HG02798 (cell line): ENCODE data around the gene NT5C1A.

ENCODE experiments used
- ATAC-seq: cut with Tn5 transposase; IDR thresholded peaks from one replicate; pipeline ENCODE4 v1.9.1; 2021; ENCODE audit warnings: mild to moderate bottlenecking; ENCODE audit not compliant: unreplicated experiment, poor library complexity

NT5C1A gene

DNA sequence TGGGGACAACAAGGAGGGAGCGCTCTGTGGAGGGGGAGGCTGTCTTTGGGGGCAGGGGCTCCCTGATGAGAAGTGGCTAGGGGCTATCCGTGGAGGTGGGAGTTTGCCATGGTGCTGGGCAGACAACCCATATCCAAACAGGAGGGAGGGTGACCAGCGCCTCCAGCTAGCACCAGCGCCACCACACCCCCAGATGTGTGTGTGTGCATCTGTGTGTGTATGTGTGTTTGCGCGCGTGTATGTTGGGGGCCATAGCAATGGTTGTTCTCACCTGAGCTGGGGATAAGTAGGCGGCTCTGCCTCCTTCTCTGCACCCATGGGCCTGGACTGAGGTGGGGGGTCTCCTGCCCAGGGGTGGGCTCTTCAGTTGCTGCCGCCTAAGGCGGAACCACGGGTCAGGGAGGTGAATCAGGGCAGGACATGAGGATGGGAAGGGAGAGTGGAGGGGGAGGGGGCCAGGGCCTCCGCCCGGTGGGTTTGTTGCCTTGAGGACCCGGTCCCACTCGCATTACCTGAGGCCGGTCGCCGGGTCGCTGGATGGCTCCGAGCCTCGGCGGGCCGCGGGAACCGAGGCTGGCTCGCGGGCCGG is 19.0 kb upstream of the NT5C1A start:
- no peak for ATAC-seq

DNA sequence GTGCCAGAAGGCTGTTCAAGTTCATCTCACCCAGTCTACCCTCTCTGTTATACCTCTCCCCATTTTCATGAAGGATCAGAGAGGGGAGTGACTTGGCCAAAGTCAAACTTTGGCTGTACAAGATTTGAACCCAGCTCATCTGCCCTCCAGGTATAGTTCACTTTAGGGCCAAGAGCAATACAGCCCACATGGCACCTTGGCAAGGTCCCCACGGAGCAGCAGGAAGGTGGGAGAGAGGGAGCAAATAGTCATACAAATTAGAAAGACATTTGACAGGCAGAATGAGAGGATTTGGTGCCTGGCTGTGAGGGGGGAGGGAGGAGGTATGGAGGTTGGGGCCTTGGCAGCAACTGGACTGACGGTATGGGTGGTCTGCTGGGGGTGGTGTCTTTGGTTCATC is 18.3 kb upstream of the NT5C1A start:
- ATAC-seq, result no peak

DNA sequence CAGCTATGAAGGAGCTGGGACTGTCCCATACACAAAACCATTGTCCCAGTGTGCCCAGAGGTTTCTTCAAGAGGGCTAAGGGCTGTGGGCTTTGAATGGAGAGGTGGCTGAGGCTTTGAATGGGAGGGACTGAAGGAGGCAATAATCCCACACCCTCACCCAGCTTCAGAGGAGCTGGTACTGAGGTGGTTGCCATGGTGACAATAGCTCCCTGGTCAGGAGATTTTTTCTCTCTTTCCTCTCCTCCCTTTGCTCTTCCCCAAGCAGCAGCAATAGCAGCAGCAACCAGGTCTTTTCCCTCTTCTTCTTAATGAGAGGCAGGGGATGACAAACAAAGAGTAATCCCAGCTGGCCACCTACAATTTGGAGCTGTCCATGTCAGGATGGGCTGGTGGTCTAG is 17.7 kb upstream of the NT5C1A start:
- no peak for ATAC-seq

DNA sequence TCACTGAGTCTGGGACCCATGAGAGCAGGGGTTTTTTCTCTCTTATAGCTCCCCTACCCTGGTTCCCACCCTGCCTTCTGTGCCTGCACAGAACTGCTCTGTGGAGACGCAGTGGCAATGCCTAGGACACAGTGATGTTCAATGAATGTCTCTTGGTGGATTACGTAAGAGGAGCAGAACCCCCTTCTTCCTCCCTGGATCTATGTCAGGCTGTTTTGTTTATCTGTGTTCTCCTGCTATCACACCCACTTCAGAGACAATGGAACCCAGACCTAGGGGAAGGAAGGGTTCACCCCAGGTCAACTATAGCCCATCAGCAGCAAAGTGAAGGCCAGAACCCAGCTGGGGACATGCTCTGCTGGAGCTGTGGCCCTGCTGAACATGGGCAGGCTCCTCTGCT is 17.3 kb upstream of the NT5C1A start:
- ATAC-seq, result no peak

DNA sequence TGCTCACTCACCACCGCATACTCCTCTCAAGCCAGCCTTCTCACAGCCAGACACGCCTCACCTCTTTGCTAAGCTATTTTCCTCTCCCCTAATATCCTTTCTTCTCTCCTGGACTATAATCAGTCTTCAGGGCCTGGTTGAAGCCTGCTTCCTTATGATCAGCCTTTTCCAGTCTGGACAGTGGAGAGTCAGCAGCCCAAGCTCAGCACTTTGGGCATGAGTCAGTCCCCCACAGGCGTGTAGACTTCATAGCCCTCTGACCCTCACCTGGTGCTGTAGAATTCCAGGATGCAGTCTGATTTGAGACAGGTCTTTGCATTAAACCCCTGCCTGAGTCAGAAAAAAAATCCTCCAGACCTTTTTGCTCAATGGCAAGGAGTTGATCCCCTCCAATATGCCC is 16.8 kb upstream of the NT5C1A start:
- ATAC-seq, result no peak

DNA sequence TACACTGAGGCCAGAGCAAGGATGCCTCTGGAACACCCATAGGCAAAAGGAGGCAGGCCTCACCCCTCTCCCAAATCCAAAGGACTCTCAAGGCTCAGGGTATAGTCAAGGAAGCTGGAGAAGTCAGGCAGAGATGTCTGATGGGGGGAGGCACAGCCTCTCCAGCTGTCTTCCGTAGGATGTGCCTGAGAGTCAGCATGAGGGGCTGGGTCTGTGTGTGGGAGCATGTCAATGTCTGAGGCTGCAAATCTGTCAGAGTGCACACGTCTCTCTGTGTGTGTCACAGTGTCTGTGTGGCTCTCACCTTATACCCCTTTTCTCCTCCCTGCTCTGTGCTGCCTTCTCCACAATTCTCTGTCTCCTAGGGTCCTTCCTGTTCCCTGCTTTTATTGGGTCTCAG is 15.3 kb upstream of the NT5C1A start:
- ATAC-seq, result no peak

DNA sequence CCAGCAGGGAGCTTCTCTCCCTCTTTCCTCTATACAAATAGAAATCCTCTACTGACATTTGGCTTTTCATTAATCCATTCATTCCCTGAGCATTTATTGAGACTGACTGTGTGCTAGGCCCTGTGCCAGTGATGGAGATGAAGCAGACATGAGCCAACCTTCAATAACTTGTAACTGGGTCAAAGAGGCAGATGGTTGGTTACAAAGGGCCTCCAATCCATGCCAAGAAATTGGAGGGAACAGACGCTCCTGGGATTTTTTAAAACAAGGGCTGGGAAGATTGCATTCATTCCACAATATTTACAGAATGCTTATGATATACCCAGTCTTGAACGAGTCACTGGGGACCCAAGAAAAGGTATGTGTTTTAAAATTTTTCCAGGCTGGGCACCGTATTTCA is 13.2 kb upstream of the NT5C1A start:
- ATAC-seq, result no peak

DNA sequence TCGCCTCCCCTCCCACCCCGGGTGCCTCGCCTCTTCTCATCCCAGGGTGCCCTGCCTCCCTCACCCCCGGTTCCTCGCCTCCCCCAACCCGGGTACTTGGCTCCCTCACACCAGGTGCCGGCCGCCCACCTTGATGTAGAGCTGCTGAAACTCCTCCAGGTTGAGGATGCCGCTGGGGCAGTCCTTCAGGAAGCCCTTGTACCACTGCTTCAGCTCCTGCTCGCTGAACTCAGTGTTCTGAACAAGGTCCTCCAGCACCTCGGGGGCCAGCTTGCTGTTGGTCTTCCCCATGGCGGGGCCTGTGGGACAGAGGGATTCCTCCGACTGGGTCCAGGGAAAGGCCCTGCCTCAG is 12.4 kb upstream of the NT5C1A start:
- ATAC-seq, result no peak

DNA sequence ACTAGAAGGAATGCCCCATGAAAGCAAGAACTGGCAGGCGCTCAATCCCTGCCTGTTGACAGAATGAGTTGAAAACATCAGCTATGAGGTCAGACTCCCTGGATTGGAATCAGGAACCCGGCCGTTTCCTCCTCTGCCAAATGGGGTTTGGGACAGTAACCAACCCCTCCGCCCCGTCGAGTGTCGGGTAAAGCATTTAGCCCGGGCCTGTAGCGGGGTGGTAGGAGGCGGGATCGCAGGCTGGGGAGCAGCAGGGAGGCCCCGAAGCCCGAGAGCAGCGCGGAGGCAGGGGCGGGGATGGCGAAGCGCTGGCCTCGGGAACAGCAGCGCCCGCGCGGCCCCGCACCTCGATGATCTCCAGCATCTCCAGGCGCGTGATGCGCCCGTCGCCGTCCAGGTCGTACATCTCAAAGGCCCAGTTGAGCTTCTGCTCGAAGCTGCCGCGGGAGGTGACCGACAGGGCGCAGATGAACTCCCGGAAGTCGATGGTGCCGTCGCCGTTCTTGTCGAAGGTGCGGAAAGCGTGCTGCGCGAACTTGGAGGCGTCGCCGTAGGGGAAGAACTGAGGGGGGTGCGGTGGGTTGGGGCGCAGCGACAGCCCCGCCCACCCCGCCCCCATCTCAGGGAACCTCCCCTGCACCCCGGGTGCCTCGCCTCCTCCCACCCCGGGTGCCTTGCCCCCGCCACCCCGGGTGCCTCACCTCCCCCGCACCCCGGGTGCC is 11.8 kb upstream of the NT5C1A start:
- ATAC-seq, result no peak

DNA sequence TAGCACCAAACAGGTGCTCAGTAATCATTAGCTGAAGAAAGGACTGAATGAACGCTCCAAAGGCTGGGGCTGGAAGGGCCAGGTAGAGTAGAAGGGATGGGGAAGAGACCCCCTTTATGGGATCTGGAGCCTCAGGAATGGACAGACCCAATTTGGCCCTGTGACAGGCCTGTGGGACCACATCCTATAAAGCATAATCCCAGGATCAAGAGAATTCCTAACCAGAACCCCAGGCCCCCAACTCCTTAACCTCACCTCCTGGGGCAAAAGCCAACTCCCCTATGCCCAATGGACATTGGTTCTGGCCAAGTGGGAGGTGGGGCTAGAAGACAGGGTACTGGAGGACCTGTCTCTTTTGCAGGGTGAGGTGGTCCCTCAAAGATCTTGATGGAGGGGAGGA is 10.1 kb upstream of the NT5C1A start:
- no peak for ATAC-seq

DNA sequence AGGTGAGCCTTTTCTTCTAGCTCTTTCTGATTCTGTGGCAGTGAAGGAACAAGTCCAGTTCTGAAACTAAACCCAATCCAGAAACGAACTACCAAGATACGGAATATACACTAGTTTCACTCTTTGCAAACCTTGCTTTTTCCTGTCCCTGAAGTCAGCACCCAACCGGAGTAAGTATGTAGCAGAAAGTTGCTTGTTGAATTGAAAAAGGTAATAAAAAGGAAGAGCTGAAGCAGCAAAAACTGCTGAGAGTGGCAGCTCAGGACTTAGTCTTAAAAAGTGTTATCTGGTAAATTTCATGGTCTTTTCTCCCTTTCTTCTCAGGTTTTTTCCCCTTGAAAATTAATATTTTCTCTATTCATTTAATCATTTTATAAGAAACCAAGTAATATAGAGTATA is 9.4 kb upstream of the NT5C1A start:
- no peak for ATAC-seq

DNA sequence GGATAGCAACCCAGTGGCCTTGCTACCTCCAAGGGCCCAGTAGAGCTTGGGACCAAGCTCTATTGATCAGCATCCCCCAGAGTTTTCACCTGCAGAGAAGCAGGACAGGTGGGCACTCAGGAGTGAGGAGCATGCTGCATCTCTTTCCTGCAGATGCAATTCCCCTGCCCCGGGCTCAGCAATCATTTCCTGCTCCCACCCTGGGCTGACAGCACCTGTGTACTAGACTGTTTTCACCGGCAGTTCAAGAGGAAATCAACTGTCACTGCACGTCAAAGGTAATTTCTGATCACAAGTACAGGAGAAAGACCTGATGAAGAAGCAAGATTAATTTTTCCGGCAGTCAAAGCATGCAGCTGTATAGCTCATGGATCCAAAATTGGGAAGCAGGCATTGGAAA is 8.8 kb upstream of the NT5C1A start:
- ATAC-seq, result no peak

DNA sequence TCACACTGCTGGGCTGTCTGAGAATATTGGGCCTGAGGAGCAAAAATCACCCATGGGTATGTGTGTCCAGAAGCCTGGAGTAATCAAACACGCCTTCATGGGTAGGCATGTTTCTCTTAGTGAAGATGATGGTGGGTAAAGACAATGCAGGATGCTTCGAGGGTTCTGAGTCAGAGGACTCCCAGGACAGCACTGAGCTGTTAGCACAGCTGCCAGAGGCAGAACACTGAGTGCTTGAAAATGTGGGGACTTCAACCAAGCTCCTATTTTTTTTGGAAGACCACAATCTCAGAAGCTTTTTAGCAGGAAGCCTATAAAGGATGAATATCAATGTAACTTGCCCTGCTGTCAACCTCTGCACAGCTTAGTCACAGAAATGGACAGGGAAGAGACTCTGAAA is 7.9 kb upstream of the NT5C1A start:
- ATAC-seq, result no peak

DNA sequence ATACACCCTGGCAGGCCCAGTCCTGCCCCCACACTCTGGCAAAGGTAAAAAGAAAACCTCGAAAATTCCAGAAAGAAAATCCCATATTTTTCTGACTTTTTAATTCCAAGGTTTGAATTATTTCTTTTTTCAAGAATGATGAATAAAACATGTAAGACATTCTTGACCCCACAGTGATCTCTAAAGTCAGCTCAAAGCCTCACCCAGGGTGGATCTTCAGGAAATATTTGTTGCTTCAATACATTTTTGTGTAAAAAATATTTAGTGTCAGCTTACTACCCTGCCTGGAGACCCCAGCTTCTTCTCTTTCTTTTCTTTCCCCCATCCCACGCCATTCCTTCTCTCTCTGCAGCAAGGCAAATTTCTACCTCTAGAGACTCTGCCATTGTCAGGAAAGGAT is 7.0 kb upstream of the NT5C1A start:
- no peak for ATAC-seq

DNA sequence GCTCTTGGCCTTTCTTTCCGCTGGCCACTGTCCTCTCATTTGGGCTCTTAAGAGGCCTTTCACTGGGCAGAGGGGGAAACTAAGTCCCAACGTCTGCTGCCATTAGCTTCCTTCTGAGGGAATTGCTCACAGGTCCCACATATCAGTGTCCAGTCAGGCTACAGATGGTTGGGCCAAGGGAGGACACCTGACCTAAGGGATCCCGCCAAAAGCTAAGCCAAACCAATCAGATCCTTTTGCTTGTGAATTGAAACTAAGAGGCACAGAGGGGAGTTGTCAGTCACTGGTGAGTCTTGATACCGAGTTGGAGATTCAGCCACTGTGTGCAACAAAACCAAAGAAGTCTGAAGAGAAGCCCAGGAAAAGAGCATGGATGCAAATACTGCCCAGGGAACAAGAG is 5.7 kb upstream of the NT5C1A start:
- no peak for ATAC-seq

DNA sequence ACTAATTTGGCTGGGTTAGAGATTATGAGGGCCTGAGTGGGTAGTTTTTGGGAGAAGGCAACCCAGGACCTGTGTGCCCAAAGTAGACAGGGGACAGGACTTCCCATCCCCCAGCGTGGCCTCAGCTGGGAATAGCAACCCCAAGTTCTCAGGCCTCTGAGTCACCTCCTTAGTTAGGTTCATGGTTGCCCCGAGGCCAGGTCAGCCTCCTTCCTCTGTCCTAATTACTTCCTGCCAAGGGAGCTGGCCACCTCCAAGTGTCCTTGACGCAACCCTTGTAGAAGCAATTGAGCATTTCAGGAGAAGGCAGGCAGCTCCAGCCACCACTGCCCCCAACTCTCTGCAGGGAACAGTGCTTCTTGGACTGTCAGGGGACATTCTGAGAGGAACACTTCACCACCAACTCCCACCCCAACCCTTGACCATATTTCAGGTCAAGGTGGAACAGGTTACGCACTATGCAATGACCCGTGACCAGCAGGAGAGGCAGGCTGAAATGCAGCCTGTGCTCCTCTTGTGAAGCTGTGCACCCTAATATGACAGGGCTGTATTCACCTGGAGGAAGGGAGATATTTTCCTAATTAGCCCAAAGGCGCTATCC is 5.1 kb upstream of the NT5C1A start:
- ATAC-seq, result no peak

DNA sequence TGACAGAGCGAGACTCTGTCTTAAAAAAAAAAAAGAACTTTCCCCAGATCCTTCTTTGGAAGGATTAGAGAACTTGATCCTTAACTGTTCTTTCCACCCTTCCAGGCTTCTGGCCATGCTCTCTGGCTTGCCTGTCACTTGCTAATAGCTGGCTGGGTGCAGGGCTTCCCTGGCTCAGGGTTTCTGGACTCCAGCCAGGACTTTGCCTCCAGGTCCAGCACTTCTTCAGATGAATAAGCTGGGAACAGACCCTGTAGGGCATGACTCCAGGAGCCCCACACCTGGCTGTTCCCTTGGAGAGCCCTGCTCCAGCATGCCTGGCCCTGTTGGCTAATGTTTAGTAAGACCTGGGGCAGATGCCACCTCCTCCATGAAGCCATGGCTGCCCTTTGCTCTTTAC is 3.3 kb upstream of the NT5C1A start:
- ATAC-seq, result no peak

DNA sequence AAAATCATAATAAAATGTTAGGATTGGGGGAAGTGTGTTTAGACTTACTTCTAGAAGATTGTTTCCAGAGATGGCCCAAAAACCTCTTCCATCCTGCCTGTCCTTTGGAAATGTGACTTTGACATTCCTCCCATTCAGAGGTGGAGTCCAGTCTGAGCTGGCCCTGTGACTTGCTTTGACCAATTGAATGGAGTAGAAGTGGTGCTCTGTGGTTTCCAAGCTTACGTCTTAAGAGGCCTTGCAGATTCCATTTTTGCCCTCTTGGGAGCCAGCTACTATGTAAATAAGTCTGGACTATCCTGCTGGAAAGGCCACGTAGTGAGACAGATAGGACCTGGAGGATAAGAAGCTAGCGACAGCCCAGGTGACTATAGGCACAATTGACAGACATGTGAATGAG is 1.3 kb upstream of the NT5C1A start:
- ATAC-seq, result no peak

DNA sequence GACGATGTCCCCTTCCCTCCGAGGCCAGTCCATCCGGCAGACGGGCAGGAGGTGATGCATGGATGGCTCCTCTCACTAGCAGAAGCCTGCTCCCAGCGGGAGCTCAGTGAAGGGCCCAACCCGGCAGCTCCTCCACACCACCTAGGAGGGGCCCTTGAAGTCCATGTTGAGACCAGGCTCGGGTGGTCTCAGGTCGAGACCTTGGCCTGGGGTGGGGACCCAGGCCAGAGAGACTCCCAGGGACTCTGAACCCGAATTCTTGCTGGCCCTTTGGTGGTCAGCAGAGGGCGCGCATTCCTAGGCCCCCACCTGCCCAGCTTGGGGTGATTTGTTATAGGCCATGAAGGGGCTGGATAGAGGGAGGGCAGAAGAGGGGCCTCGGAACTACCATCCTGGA is 642 bp upstream of the NT5C1A start:
- ATAC-seq, result no peak

DNA sequence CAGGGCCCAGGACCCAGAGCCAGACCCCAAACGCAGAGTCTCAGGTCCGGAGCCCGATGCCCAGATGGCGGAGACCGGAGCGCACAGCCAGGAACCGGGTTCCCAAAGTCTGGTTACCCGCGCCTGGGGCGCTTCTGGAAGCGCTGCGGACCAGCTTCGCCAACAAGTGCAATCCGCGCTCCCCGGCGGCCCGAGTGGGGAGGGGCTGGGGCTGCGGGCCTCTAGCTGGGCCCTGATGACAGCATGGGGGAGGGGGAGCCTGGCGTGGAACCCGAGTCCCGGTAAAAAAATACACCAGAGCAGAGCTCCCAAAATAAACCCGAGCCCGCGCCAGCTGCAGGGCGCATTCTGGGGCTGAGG is 494 bp downstream of the NT5C1A start:
- ATAC-seq, result no peak

DNA sequence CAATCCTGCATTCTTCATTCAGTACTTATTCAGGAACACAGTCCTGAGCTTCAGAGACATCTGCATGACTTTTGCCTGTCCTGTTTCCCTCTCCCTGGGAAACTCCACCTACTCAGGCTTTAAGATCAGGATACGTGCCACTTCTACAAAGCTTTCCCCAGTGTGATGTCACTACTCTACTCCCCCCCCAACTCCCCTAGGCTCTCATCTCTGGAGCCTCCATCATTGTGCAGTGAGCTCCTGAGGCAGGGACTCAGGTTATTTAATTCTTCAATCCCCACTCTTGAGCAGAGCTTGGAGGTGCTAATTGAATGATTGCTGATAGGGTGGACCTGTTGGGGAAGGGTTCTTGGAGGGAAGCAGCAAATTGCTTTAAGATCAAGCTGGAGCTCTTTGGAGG is 1.2 kb downstream of the NT5C1A start:
- ATAC-seq, result no peak

DNA sequence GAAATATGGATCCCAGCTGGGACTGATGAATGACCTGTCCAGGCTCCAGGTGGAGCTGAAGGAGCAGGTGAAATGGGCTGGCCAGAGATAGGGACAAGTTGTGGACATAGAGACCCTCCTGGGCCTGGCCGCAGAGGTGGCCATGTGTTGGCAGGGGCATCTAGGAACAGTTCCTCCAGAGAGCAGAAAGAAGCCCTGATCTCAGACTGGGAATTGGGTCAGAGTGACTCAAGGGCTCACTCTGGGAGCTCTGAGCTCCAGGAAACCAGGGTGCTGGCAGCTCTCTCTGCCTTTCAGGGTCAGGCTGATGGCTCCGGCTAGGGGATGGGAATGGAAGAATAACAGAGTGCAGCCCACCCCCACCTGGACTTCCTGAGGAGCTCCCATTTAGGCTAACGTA is 3.0 kb downstream of the NT5C1A start:
- ATAC-seq, result no peak
